GM19455 (cell line): ENCODE data around the gene MED13L.

Experiments
- ATAC-seq: cut with Tn5 transposase; IDR thresholded peaks from one replicate; pipeline ENCODE4 v1.9.1; 2021; ENCODE audit not compliant: unreplicated experiment

The MED13L gene

GRCh38 chr12:116277467-116278278 is at the start of gene MED13L:
TSS of gene MED13L (minus strand) at chr12:116277693. CDS start at chr12:116277131, 562 bp downstream.
- peak; percentile 90 for ATAC-seq

DNA sequence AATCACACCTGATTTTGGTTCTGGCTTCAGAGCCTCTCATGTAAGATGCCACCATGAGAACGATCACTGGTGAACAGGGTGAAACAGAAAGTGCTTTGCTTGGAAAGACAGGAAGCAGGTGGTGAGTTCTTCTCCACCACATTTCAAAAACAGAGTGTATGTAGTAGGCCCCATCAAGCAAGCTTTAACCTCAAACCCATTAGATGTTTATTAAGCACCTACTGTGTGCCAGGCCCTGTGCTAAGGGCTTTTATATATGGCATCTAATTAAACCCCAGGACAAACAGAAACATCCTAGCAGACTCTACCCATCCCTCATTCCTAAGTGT is 47.8 kb upstream of the MED13L start:
- peak; percentile 91 for ATAC-seq

DNA sequence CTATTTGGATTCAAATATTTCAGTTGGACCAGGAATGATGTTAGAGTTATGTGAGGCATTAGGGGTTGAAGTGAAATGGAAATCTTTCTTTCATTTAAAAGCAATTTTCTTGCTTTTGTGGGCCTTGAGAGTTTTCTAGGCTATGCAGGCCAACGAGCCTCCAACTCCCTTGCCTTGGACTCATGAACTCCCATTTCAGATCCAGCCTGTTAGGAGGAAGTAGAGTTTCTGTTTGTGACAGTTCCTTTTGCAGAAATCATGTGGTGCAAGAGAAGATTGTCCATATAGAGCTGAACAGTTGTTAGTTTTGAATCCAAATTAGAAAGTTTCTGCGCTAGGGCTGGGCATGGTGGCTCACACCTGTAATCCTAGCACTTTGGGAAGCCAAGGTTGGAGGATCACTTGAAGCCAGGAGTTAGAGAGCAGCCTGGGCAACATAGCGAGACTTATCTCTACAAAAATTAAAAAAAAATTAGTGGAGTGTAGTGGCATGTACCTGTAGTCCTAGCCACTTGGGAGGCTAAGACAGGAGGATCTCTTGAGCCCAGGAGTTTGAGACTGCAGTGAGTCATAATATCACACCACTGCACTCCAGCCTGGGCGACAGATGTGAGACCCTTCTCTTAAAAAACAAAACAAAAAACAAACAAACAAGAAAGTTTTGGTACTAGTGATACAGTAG is 47.3 kb upstream of the MED13L start:
- ATAC-seq: no peak

GRCh38 chr12:116323406-116324386 is 46.2 kb upstream of the MED13L start:
- no peak for ATAC-seq

GRCh38 chr12:116321913-116322312 is 44.4 kb upstream of the MED13L start:
- no peak for ATAC-seq

GRCh38 chr12:116320791-116321217 is 43.3 kb upstream of the MED13L start:
- no peak for ATAC-seq

DNA sequence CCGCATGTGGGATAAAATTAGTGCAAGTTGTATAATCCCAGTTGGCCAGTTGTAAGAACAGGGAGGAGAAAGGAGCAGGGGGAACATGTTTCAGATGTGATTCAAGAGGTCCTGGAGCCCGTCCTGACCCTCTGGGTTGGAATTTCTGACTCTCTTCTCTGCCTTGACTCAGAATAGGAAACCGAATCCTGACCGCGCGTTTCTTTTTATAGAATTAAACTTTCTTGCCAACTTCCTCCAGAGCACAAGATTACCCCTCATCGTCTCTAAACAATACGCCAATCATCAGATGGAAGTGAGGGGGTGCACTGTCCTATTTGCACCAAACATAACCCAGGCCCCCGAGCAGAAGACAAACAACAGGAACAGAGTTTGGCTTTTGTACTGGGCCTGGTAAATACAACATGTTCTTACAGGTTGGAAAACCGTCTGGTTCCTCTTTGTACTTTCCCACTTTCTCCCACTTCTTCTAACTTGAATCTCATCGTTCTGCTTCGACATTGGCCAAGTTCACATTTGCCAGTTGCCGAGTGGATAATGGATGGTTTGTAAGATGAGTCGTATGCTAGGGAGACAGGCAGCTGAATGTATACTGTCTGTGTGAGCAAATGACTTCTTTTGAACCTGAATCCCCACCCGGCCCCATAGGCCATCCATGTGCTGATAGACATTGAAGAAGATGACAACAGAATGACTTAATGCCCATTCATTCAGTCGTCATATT is 42.6 kb upstream of the MED13L start:
- no peak for ATAC-seq

- ATAC-seq: no peak
These were observed 41.9 kb upstream of the MED13L start for GRCh38 chr12:116319233-116319897.

DNA sequence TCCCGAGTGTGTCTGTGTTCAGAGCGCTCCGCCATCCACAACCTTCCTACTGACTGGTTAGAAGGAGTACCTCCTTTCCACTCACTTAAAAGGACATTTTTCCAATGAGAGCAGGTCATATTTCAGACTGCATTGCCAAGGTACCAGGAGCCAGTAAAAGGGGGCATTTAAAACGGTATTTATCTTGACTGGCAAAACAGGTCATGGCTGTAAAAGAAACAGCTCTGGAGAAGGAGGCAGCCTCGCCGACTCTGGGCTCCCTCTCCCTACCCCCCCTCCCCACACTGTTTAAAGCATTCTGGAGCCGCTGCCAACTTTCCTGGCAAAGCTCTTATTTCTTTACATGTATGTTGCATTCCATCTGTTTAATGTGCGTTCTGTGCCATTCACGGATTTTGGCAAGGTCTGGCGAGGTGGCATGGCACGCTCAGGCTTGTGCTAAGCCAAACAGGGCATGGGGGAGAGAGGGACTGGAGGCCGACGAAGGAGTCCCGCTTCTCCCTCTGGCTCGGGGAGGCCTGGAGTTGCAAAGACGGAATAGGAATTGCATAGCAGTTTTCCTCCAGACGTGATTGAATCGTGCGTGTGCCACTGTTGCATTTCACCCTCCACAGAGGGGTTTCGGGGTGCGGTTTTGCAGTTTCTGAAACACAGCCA is 41.2 kb upstream of the MED13L start:
- no peak for ATAC-seq

- no peak for ATAC-seq
These were observed 40.6 kb upstream of the MED13L start for GRCh38 chr12:116317986-116318575.

GRCh38 chr12:116317139-116317538 is 39.6 kb upstream of the MED13L start:
- no peak for ATAC-seq

DNA sequence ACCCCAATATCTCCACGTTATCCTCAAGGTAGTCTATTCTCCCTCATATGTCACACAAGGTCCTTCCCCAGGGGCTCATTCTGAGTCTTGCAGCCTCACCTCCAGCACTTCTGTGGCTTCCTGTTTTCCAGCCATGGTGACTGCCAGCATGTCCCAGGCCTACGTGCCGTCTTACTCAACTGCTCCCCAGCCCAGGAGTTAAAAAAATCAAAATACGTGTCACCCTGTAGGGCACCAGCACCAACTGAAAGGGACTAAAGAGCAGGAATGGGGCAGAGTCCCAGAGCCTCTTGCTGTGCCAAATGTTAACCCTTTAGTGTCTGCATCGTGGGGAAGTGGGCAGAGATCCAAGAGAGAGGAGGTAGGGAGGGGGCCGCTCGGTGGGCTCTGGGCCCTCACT is 37.0 kb upstream of the MED13L start:
- ATAC-seq: no peak

- no peak for ATAC-seq
These were observed 35.9 kb upstream of the MED13L start for GRCh38 chr12:116313194-116313927.

GRCh38 chr12:116310082-116310481 is 32.6 kb upstream of the MED13L start:
- ATAC-seq: no peak

DNA sequence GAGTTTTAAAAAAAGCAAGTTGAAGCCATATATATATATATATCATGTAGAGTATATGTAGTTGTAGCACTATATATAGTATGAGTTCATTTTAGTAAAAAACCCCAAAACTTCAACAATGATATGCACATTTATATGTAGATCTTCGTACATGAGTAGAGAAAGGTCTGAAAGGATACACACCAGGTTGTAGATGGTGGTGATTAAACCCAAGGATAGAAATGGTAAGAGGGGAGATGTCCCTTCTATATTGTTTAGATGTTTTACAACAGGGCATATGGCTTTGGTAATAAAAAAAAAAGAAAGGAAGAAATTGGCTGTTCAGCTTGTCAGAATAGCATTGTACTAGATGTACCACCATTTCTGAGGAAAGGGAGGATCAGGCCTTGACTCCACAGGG is 31.9 kb upstream of the MED13L start:
- no peak for ATAC-seq

GRCh38 chr12:116308647-116309046 is 31.2 kb upstream of the MED13L start:
- ATAC-seq: no peak

- ATAC-seq: no peak
These were observed 29.5 kb upstream of the MED13L start for GRCh38 chr12:116306968-116307367.

DNA sequence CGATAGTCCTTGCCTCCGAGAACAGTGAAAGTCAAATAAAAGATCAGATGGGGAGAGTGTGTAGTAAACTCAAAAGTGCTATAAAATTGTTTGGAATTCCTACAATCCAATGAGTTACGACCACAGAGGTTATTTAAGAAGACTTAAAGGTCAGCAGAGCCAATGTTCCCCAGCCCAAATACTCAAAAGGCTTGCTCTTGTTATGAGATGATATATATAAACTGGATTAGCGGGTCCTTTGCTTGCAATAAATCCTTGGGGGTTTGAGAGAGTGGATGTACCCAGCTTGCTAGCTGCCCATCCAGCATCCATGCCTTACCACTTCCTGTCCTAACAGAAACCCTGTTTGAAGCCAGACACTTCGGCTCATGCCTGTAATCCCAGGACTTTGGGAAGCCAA is 29.0 kb upstream of the MED13L start:
- ATAC-seq: no peak

GRCh38 chr12:116304621-116305020 is 27.1 kb upstream of the MED13L start:
- ATAC-seq: no peak
